KMS-11 (cell line): ENCODE results near the gene PTPA.
"Not testable (repeated sequence)": the region's sequence is repeated elsewhere in the genome, so short reads cannot be mapped to it uniquely, and the experiment has no call there.

Experiments
- H2AFZ ChIP-seq: fragments of 200-600 bp; sonication (generic); 2 replicates; pipeline ENCODE4 v1.6.1; 2016; ENCODE audit warnings: antibody characterized with exemption, mixed run types, low read depth
- H3K27ac ChIP-seq: fragments of 200-600 bp; sonication (generic); 2 replicates; pipeline ENCODE4 v1.6.1; 2016; ENCODE audit warnings: mild to moderate bottlenecking, mixed run types
- H3K27me3 ChIP-seq: fragments of 200-600 bp; sonication (generic); 2 replicates; pipeline ENCODE4 v1.6.1; 2017; ENCODE audit warnings: mild to moderate bottlenecking, low read depth, mixed run types, moderate library complexity; ENCODE audit not compliant: insufficient read depth
- H3K36me3 ChIP-seq: fragments of 200-600 bp; sonication (generic); 2 replicates; pipeline ENCODE4 v1.6.1; 2017; ENCODE audit warnings: mild to moderate bottlenecking, mixed run types; ENCODE audit not compliant: insufficient read depth
- H3K4me1 ChIP-seq: fragments of 200-600 bp; sonication (generic); 2 replicates; pipeline ENCODE4 v1.6.1; 2016; ENCODE audit warnings: mild to moderate bottlenecking, low read depth, mixed run types; ENCODE audit not compliant: poor library complexity, severe bottlenecking
- H3K4me2 ChIP-seq: fragments of 200-600 bp; sonication (generic); 2 replicates; pipeline ENCODE4 v1.7.0; 2016; ENCODE audit warnings: mild to moderate bottlenecking, mixed run types
- H3K4me3 ChIP-seq: fragments of 200-600 bp; sonication (generic); IDR thresholded peaks from 2 replicates; pipeline ENCODE4 v1.6.1; 2017; ENCODE audit warnings: low read depth, low read length, mixed read lengths; ENCODE audit not compliant: insufficient read depth
- H3K79me2 ChIP-seq: fragments of 200-600 bp; sonication (generic); 2 replicates; pipeline ENCODE4 v1.6.1; 2016; ENCODE audit warnings: low read depth, mixed run types; ENCODE audit not compliant: insufficient read depth
- H3K9ac ChIP-seq: fragments of 200-600 bp; sonication (generic); 2 replicates; pipeline ENCODE4 v1.6.1; 2016; ENCODE audit warnings: mild to moderate bottlenecking, mixed run types
- H4K20me1 ChIP-seq: fragments of 200-600 bp; sonication (generic); 2 replicates; pipeline ENCODE4 v1.6.1; 2016; ENCODE audit warnings: mild to moderate bottlenecking, mixed run types; ENCODE audit not compliant: insufficient read depth
- TF ChIP-seq, protein P1 (sequence below): fragments of 200-600 bp; sonication (generic); conservative IDR thresholded peaks from 2 replicates; pipeline ENCODE4 v1.6.1; 2017; ENCODE audit warnings: low read depth, mild to moderate bottlenecking, antibody characterized with exemption, low read length, moderate library complexity, mixed read lengths

PTPA gene

DNA sequence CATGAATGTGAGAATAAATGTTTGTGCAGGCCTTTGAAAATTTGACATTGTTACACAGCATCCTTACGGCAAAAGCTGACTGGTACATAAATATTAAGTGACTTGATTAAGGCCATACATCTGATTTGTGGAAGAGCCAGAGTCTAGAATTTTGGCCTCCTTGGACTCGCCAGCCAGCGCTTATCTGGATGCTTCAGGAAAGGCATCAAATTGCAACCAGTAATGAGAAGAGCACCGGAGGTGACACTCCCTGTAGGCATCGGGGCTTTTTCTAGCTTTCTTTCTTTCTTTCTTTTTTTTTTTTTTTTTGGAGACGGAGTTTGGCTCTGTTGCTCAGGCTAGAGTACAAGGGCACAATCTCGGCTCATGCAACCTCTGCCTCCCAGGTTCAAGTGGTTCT is 80.0 kb downstream of the PTPA start:
- H3K36me3 ChIP-seq, result no peaks in the 10 kb centered on the region
- H4K20me1 ChIP-seq, result no peaks in the 10 kb centered on the region
- no peaks in the 10 kb centered on the region for H3K4me1 ChIP-seq
- no peak overlapping the region for H3K4me2 ChIP-seq
- no peak overlapping the region for H3K9ac ChIP-seq
- H3K4me3 ChIP-seq, result no peak overlapping the region
- H3K27me3 ChIP-seq, result no peaks in the 10 kb centered on the region
- TF ChIP-seq, protein P1, sequence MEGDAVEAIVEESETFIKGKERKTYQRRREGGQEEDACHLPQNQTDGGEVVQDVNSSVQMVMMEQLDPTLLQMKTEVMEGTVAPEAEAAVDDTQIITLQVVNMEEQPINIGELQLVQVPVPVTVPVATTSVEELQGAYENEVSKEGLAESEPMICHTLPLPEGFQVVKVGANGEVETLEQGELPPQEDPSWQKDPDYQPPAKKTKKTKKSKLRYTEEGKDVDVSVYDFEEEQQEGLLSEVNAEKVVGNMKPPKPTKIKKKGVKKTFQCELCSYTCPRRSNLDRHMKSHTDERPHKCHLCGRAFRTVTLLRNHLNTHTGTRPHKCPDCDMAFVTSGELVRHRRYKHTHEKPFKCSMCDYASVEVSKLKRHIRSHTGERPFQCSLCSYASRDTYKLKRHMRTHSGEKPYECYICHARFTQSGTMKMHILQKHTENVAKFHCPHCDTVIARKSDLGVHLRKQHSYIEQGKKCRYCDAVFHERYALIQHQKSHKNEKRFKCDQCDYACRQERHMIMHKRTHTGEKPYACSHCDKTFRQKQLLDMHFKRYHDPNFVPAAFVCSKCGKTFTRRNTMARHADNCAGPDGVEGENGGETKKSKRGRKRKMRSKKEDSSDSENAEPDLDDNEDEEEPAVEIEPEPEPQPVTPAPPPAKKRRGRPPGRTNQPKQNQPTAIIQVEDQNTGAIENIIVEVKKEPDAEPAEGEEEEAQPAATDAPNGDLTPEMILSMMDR, result no peak
- no peaks in the 10 kb centered on the region for H3K79me2 ChIP-seq
- H2AFZ ChIP-seq, result no peak overlapping the region
- no peak overlapping the region for H3K27ac ChIP-seq

DNA sequence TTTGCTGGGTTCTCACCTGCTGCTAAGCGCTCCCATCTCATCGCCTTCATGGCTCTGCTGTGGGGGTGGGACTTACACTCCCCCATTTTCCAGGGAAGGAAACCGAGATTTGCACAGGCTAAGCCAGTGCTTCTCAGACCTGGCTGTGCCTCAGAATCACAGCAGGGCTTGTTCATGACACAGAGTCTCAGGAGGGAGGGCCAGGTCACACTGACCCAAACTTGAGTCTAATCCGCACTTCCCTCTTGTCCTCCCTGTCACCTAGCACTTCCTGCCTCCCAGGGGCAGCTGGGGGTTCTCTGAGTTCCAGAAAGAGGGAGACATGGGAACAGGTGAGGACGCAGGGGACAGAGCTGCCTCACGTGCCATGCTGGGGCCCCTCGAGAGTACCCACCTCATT is 82.4 kb downstream of the PTPA start:
- Histone ChIP-seq H3K4me3 (no peak overlapping the region), H3K79me2 (no peaks in the 10 kb centered on the region), H3K4me1 (no peaks in the 10 kb centered on the region), H3K4me2 (no peak overlapping the region), H2AFZ (no peak overlapping the region), H3K27me3 (no peaks in the 10 kb centered on the region; the same call in 1 of the 2 replicates), H3K27ac (no peak overlapping the region), H3K9ac (no peak overlapping the region), H3K36me3 (no peaks in the 10 kb centered on the region), H4K20me1 (no peaks in the 10 kb centered on the region)
- TF ChIP-seq, protein P1, result no peak

DNA sequence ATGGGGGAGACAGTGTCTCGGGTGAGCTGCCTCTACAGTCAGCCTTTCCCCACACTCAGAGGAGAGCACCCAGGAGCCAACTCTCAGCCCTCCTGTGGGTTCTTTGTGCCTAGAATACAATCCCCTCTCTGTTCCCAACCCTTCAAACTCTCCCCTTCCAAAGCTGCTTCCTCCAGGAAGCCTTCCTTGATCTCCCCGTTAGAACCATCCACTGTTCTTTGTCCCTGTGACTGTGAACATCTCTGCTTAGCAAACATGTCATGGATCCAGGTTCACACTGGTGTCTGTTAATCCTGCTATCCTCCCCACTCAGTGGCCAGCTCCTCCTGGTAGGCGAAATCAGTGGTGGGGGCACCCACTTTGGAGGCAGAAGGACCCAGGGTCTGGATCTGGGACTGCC is 83.0 kb downstream of the PTPA start:
- TF ChIP-seq, protein P1, result no peak
- Histone ChIP-seq H3K27me3 (no peaks in the 10 kb centered on the region; the same call in 1 of the 2 replicates), H3K36me3 (no peaks in the 10 kb centered on the region), H3K4me2 (no peak overlapping the region), H4K20me1 (no peaks in the 10 kb centered on the region), H2AFZ (no peak overlapping the region), H3K4me1 (no peaks in the 10 kb centered on the region), H3K27ac (no peak overlapping the region), H3K79me2 (no peaks in the 10 kb centered on the region), H3K4me3 (no peak overlapping the region), H3K9ac (no peak overlapping the region)

DNA sequence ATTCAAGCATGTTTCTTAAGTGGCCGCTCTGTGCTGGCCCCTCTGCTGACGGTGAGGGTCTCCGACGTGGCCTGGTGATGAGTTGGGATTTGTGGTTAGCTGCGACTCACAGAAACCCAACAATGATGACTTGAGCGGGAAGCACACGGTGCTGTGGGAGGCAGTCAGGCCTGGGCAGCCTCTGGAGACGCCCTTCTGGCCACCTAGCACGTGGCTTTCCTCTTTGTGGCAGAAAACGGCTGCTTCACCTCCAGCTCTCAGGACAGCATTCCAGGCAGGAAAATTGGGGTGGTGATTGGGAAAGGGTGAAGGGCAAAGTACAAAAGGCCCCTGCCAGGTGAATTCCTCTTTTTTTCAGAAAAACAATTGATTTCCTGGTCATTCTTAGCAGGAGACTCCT is 84.4 kb downstream of the PTPA start:
- H3K79me2 ChIP-seq, result no peaks in the 10 kb centered on the region
- no peaks in the 10 kb centered on the region for H4K20me1 ChIP-seq
- H3K4me1 ChIP-seq, result no peaks in the 10 kb centered on the region
- no peak overlapping the region for H3K9ac ChIP-seq
- no peak overlapping the region for H3K27ac ChIP-seq
- no peak overlapping the region for H2AFZ ChIP-seq
- no peak overlapping the region for H3K4me2 ChIP-seq
- no peaks in the 10 kb centered on the region for H3K36me3 ChIP-seq
- no peak overlapping the region for H3K4me3 ChIP-seq
- TF ChIP-seq, protein P1, result no peak
- H3K27me3 ChIP-seq, result no peaks in the 10 kb centered on the region; the same call in 1 of the 2 replicates

DNA sequence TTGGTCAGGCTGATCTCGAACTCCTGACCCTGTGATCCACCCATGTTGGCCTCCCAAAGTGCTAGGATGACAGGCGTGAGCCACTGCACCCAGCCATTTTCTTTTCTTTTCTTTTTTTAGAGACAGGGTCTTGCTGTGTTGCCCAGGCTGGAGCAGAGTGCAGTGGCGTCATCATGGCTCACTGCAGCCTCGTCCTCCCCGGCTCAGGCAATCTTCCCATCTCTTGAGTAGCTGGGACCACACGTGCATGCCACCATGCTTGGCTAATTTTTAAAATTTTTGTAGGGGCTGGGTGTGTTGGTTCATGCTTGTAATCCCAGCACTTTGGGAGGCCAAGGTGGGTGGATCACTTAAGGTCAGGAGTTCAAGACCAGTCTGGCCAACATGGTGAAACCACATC is 85.8 kb downstream of the PTPA start:
- H3K79me2 ChIP-seq, H3K9ac ChIP-seq, H2AFZ ChIP-seq, H3K27me3 ChIP-seq, H3K36me3 ChIP-seq, H3K4me3 ChIP-seq, H3K4me2 ChIP-seq, H3K27ac ChIP-seq, H4K20me1 ChIP-seq, H3K4me1 ChIP-seq: not testable (repeated sequence)
